Gastrocnemius medialis (tissue), 4 donors: ENCODE measurements around the gene MASP1. TPM values are rescaled to one million over a fixed set of nuclear protein-coding genes. Genes with fewer than 3 reads are reported as not detected.
A peak's percentile ranks its signal among the peaks of the same experiment; 100 is the strongest.
"Not testable (repeated sequence)": the region's sequence is repeated elsewhere in the genome, so short reads cannot be mapped to it uniquely, and the experiment has no call there.

Experiments used
- ATAC-seq, 2 donors: fragments of 150-250 bp; one replicate each; pipeline ENCODE4 v1.9.1; 2016
- DNase-seq, 2 donors: peaks; one replicate each; pipeline ENCODE4 v3.0.0-alpha.2; 2019
- H3K27ac ChIP-seq, 4 donors: fragments of 200-600 bp; sonication (generic); 1 replicate in 1 of 4; 2 replicates in 3 of 4; pipeline ENCODE4 v1.5.1; 2016 to 2018; ENCODE audit warnings: mild to moderate bottlenecking in 2 of 4, moderate library complexity in 1 of 4
- H3K27me3 ChIP-seq, 3 donors: fragments of 200-600 bp; sonication (generic) in 2 of 3; 1 replicate in 1 of 3; 2 replicates in 2 of 3; pipeline versions ENCODE4 v1.5.1 to v1.6.0; 2016 to 2019; ENCODE audit warnings: mild to moderate bottlenecking in 1 of 3, moderate library complexity in 1 of 3
- H3K36me3 ChIP-seq, 2 donors: fragments of 200-600 bp; sonication (generic) in 1 of 2; one replicate each; pipeline ENCODE4 v1.5.1; 2017 to 2018
- H3K4me1 ChIP-seq, 2 donors: fragments of 200-600 bp; sonication (generic) in 1 of 2; one replicate each; pipeline ENCODE4 v1.5.1; 2016 to 2017; ENCODE audit warnings: mild to moderate bottlenecking in 2 of 2
- H3K4me3 ChIP-seq, 4 donors: fragments of 200-600 bp; sonication (generic) in 3 of 4; 1 replicate in 1 of 4; 2 replicates in 3 of 4; pipeline ENCODE4 v1.5.1; 2016 to 2019; ENCODE audit warnings: mild to moderate bottlenecking in 2 of 4
- H3K9me3 ChIP-seq, 3 donors: fragments of 200-600 bp; sonication (generic) in 2 of 3; 1 replicate in 1 of 3; 2 replicates in 2 of 3; pipeline ENCODE4 v1.5.1; 2016 to 2019
- CTCF ChIP-seq, 5 experiments: fragments of 450-650 bp in 3 of 5; fragments of 200-600 bp in 2 of 5; sonication (generic) in 2 of 5; IDR thresholded peaks in 4 of 5; conservative IDR thresholded peaks in 1 of 5; 1 replicate in 4 of 5; 2 replicates in 1 of 5; pipeline ENCODE4 v1.5.1; 2016 to 2019; ENCODE audit warnings: antibody characterized with exemption in 5 of 5, mild to moderate bottlenecking in 3 of 5, moderate library complexity in 3 of 5
- POLR2A ChIP-seq, 2 donors: fragments of 450-650 bp; IDR thresholded peaks; one replicate each; pipeline ENCODE4 v1.6.1; 2017; ENCODE audit warnings: antibody characterized with exemption in 2 of 2, mild to moderate bottlenecking in 2 of 2, moderate library complexity in 2 of 2
- in situ Hi-C, 4 donors: fragments of 200-750 bp; cut with MboI; loops; one replicate each; pipeline versions ENCODE4 v1.15.0 to v1.8.0; 2017; ENCODE audit warnings: low sequenced_read_pairs in 4 of 4
- intact Hi-C: fragments of 100-400 bp; cut with DNase I; formaldehyde crosslinking; loops from one replicate; pipeline ENCODE4 v1.15.1; 2023; ENCODE audit warnings: low total_unique reads
- total RNA-seq, 4 donors: library from RNA; depleted of rRNA; stranded (reverse); fragments of >200 nt; gene quantifications; one replicate each; pipeline versions ENCODE4 v1.1.0 to v1.2.3, GENCODE V29; 2016

MASP1 gene
- total RNA-seq, 4 donors from 2014 or later = 0.27 to 7.3 (median 2.6) TPM

- Histone ChIP-seq H3K27me3 (no peaks in the 10 kb centered on the region), H3K36me3 (no peaks in the 10 kb centered on the region), H3K4me3 (no peak overlapping the region), H3K9me3 (no peaks in the 10 kb centered on the region), H3K27ac (peak overlapping the region in 1 of 4 donors; percentile 15), H3K4me1 (no peaks in the 10 kb centered on the region)
- no peak for TF ChIP-seq POLR2A (IDR thresholded peaks at IDR 0.05)
- no peak for TF ChIP-seq CTCF (IDR thresholded peaks at IDR 0.05 in 4 of 5, conservative IDR thresholded peaks at IDR 0.05 in 1 of 5)
- ATAC-seq (peak; percentile 52 to 53), DNase-seq (peak in 1 of 2 donors; percentile 25)
- in situ Hi-C loops (no loop called here), intact Hi-C loops (no loop called here)
Measured at GRCh38 chr3:187243933-187244524, 47.5 kb downstream of the MASP1 start.

- H3K4me3 ChIP-seq = no peak overlapping the region
- in situ Hi-C loops = no loop called here
- ATAC-seq = no peak
- H3K27ac ChIP-seq = no peak overlapping the region
- intact Hi-C loops = no loop called here
- DNase-seq = no peak
- TF ChIP-seq CTCF (IDR thresholded peaks at IDR 0.05 in 4 of 5, conservative IDR thresholded peaks at IDR 0.05 in 1 of 5) (no peak), POLR2A (IDR thresholded peaks at IDR 0.05) (no peak)
- no peaks in the 10 kb centered on the region for H3K9me3 ChIP-seq
- H3K36me3 ChIP-seq = no peaks in the 10 kb centered on the region
- H3K4me1 ChIP-seq = no peaks in the 10 kb centered on the region
- no peaks in the 10 kb centered on the region for H3K27me3 ChIP-seq
Measured at GRCh38 chr3:187242900-187243299, 48.6 kb downstream of the MASP1 start.

GRCh38 chr3:187242435-187242834 lies 49.1 kb downstream of the MASP1 start:
- Histone ChIP-seq H3K27me3 (no peaks in the 10 kb centered on the region), H3K9me3 (no peaks in the 10 kb centered on the region), H3K4me1 (no peaks in the 10 kb centered on the region), H3K36me3 (no peaks in the 10 kb centered on the region), H3K27ac (no peak overlapping the region), H3K4me3 (no peak overlapping the region)
- DNase-seq (no peak), ATAC-seq (no peak)
- no peak for TF ChIP-seq CTCF (IDR thresholded peaks at IDR 0.05 in 4 of 5, conservative IDR thresholded peaks at IDR 0.05 in 1 of 5)
- no peak for TF ChIP-seq POLR2A (IDR thresholded peaks at IDR 0.05)
- intact Hi-C loops (no loop called here), in situ Hi-C loops (no loop called here)

GRCh38 chr3:187238835-187239234 lies 52.7 kb downstream of the MASP1 start:
- H3K9me3 ChIP-seq, H3K36me3 ChIP-seq, H3K27ac ChIP-seq, H3K27me3 ChIP-seq, H3K4me1 ChIP-seq, ATAC-seq, intact Hi-C loops, DNase-seq, in situ Hi-C loops, H3K4me3 ChIP-seq: not testable (repeated sequence)

- H3K4me3 ChIP-seq = no peak overlapping the region
- no peaks in the 10 kb centered on the region for H3K27me3 ChIP-seq
- no peak for ATAC-seq
- intact Hi-C loops = no loop called here
- TF ChIP-seq POLR2A (IDR thresholded peaks at IDR 0.05) = no peak
- TF ChIP-seq CTCF (IDR thresholded peaks at IDR 0.05 in 4 of 5, conservative IDR thresholded peaks at IDR 0.05 in 1 of 5) = no peak
- H3K4me1 ChIP-seq = no peaks in the 10 kb centered on the region
- no peak for DNase-seq
- no peaks in the 10 kb centered on the region for H3K36me3 ChIP-seq
- no peaks in the 10 kb centered on the region for H3K9me3 ChIP-seq
- in situ Hi-C loops = no loop called here
- no peak overlapping the region for H3K27ac ChIP-seq
Measured at GRCh38 chr3:187238239-187238638, 53.3 kb downstream of the MASP1 start.
